ENCODE measurements around the gene POP4.

Gene POP4

GRCh38 chr19:29664753-29665214 is 58.7 kb downstream of the POP4 start:
- peak; percentile 20 to 31 for ATAC-seq

DNA sequence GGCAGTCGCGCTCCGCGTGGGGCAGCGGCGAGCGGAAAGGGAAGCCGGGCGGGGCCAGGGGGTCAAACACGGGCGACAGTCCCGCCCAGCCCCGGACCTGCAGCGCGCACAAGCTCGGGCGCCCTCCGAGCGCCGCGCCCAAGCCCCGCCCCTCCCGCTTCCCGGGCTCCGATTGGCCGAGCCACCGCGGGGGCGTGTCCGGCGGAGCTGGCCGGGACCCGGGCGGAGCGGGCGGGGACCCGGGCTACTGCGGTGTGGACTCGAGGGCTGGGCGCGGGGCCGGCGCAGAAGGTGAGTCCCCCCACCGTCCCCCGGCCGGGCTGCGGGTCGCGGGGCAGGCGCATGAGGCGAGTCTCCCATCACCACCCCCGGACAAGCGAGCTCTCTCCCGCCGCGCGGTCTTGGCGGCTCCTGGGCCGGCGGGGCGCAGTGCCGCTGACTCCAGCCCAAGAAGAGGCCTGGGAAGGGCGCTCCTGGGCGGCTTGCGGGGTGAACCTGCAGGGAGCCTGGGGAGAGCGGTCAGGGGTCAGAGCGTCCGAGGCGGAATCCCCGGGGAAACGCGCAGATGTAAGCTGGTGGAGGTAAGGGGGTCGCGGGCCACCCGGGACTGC is 59.2 kb downstream of the POP4 start, which contains the start of gene PLEKHF1:
PLEKHF1 (plus strand) TSS at position 247 of the 611 bp plus-strand sequence. CDS start 8,379 bp downstream, outside the sequence.
- peak; percentile 88 for ATAC-seq

DNA sequence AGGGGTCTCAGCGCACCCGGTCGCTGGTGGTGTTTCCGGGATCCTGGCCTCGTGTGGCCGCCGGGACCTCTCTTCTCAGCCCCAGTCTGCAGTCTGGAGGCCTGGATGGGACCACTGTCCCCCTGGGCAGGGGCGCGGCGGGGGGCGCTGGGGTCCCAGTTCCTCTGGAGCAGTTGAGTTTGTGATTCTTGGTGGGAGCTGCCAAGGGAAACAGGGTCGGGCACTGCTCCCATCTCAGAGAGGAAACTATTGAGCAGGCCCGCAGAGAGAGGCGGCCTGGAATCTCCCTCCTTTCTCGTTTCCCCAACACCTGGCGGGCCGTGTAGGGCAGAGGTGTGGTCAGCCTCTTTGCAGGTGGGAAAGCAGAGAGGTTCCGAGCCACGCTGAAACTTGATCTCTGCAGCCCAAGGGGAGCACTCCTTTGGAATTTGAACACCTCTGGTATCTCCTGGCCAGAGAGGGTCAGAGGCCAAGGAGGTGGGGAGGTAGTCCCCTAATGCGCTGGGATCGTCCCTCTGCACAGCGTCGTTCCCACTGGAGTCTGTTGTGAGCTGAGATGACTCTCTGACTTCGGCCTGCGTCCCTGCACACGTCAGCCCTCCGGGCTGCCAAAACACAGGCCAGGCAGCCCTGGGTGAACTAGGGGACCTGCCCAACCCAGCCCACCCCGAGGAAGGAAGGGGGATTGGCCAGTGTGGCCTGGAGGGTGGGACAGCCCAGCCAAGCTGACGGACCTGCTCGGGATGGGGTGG is 59.9 kb downstream of the POP4 start:
- no peak for ATAC-seq
